HCT116 (cell line): Measurements from ENCODE around the gene MST1R.

ENCODE experiments used
- ATF3 ChIP-seq: IDR thresholded peaks from 2 replicates; pipeline ENCODE4 v1.6.1; 2012
- EGR1 ChIP-seq: IDR thresholded peaks from 2 replicates; pipeline ENCODE4 v1.6.1; 2012; ENCODE audit warnings: low read depth
- EZH2 ChIP-seq: fragments of 200-600 bp; sonication (generic); IDR thresholded peaks from 2 replicates; pipeline ENCODE4 v1.6.1; 2017; ENCODE audit warnings: antibody characterized with exemption, mixed run types
- EZH2phosphoT487 ChIP-seq: fragments of 200-600 bp; IDR thresholded peaks from 2 replicates; pipeline ENCODE4 v1.6.1; 2018; ENCODE audit warnings: antibody characterized with exemption, borderline replicate concordance
- POLR2A ChIP-seq: IDR thresholded peaks from 2 replicates; pipeline ENCODE4 v1.7.0; 2011; ENCODE audit warnings: borderline replicate concordance; ENCODE audit not compliant: insufficient read depth, insufficient read length; ENCODE audit errors: extremely low read depth
- POLR2AphosphoS5 ChIP-seq: IDR thresholded peaks from 2 replicates; pipeline ENCODE4 v1.6.1; 2011; ENCODE audit warnings: mild to moderate bottlenecking, low read depth, low read length, moderate library complexity
- REST ChIP-seq: IDR thresholded peaks from 2 replicates; pipeline ENCODE4 v1.6.1; 2012; ENCODE audit warnings: low read depth
- SP1 ChIP-seq: IDR thresholded peaks from 2 replicates; pipeline ENCODE4 v1.6.1; 2012; ENCODE audit warnings: low read depth
- YY1 ChIP-seq: IDR thresholded peaks from 2 replicates; pipeline ENCODE4 v1.6.1; 2011; ENCODE audit warnings: low read length, low read depth, moderate library complexity, mild to moderate bottlenecking; ENCODE audit not compliant: insufficient replicate concordance; ENCODE audit errors: extremely low read depth
- ZFX ChIP-seq: fragments of 450-650 bp; IDR thresholded peaks from 2 replicates; pipeline ENCODE4 v1.6.1; 2017
- ZNF274 ChIP-seq: fragments of 200-500 bp; sonication (Bioruptor generic); IDR thresholded peaks from 2 replicates; pipeline ENCODE4 v1.6.1; 2014; ENCODE audit warnings: mild to moderate bottlenecking, low read depth, low read length, inconsistent platforms
- TF ChIP-seq, protein P1 (sequence below), 3 experiments: fragments of 200-600 bp in 1 of 3; sonication (generic) in 1 of 3; IDR thresholded peaks in 2 of 3; conservative IDR thresholded peaks in 1 of 3; 2 replicates each; pipeline ENCODE4 v1.5.1; 2012 to 2017; ENCODE audit warnings: low read depth in 2 of 3, low read length in 2 of 3, antibody characterized with exemption in 1 of 3, borderline replicate concordance in 1 of 3, control low read depth in 1 of 3, mild to moderate bottlenecking in 1 of 3, mixed read lengths in 1 of 3, mixed run types in 1 of 3, moderate library complexity in 1 of 3; ENCODE audit not compliant: insufficient read depth in 1 of 3
- TF ChIP-seq, protein P2 (sequence below): IDR thresholded peaks from 2 replicates; pipeline ENCODE4 v1.6.1; 2011; ENCODE audit warnings: mild to moderate bottlenecking, low read length, moderate library complexity; ENCODE audit not compliant: insufficient replicate concordance; ENCODE audit errors: extremely low read depth
- TF ChIP-seq, protein P3 (sequence below): IDR thresholded peaks from 2 replicates; pipeline ENCODE4 v1.6.1; 2012

DNA sequence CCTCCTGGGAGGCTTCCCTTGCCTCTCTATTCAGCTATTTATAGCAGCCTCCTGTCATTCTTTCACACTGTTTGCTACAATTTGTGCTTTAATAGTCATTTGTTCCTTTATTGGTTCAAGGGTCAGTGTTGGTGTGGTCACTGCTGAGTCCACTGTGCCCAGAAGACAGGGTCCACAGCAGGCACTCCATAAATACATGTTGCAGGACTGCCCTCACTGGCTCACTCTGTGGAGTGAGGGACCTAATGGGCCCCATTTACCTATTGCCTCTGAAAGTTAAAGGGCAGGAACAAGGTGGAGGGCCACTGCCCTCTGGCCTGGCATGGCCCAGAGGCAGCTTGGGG, 16.8 kb downstream of the MST1R start:
- no peak for TF ChIP-seq POLR2A
- no peak for TF ChIP-seq REST
- TF ChIP-seq, protein P1, sequence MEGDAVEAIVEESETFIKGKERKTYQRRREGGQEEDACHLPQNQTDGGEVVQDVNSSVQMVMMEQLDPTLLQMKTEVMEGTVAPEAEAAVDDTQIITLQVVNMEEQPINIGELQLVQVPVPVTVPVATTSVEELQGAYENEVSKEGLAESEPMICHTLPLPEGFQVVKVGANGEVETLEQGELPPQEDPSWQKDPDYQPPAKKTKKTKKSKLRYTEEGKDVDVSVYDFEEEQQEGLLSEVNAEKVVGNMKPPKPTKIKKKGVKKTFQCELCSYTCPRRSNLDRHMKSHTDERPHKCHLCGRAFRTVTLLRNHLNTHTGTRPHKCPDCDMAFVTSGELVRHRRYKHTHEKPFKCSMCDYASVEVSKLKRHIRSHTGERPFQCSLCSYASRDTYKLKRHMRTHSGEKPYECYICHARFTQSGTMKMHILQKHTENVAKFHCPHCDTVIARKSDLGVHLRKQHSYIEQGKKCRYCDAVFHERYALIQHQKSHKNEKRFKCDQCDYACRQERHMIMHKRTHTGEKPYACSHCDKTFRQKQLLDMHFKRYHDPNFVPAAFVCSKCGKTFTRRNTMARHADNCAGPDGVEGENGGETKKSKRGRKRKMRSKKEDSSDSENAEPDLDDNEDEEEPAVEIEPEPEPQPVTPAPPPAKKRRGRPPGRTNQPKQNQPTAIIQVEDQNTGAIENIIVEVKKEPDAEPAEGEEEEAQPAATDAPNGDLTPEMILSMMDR (IDR thresholded peaks at IDR 0.05 in 2 of 3, conservative IDR thresholded peaks at IDR 0.05 in 1 of 3; ENCODE audit: borderline replicate concordance in 1 of 3, insufficient read depth in 1 of 3, low read depth in 2 of 3, low read length in 2 of 3), result no peak
- TF ChIP-seq EGR1, result no peak
- no peak for TF ChIP-seq ZNF274
- no peak for TF ChIP-seq POLR2AphosphoS5
- TF ChIP-seq YY1, result no peak
- TF ChIP-seq, protein P2, sequence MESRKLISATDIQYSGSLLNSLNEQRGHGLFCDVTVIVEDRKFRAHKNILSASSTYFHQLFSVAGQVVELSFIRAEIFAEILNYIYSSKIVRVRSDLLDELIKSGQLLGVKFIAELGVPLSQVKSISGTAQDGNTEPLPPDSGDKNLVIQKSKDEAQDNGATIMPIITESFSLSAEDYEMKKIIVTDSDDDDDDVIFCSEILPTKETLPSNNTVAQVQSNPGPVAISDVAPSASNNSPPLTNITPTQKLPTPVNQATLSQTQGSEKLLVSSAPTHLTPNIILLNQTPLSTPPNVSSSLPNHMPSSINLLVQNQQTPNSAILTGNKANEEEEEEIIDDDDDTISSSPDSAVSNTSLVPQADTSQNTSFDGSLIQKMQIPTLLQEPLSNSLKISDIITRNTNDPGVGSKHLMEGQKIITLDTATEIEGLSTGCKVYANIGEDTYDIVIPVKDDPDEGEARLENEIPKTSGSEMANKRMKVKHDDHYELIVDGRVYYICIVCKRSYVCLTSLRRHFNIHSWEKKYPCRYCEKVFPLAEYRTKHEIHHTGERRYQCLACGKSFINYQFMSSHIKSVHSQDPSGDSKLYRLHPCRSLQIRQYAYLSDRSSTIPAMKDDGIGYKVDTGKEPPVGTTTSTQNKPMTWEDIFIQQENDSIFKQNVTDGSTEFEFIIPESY, result no peak
- TF ChIP-seq EZH2phosphoT487, result no peak
- TF ChIP-seq SP1, result no peak
- TF ChIP-seq ZFX, result no peak
- no peak for TF ChIP-seq ATF3
- TF ChIP-seq, protein P3, sequence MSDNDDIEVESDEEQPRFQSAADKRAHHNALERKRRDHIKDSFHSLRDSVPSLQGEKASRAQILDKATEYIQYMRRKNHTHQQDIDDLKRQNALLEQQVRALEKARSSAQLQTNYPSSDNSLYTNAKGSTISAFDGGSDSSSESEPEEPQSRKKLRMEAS, result no peak
- no peak for TF ChIP-seq EZH2
